Vagina (tissue), 2 donors: ENCODE data around the gene BMPR1B.

Experiments used
- CTCF ChIP-seq, 3 experiments: fragments of 450-650 bp in 2 of 3; fragments of 200-600 bp in 1 of 3; sonication (generic) in 1 of 3; IDR thresholded peaks; one replicate each; pipeline ENCODE4 v1.5.1; 2017 to 2019; ENCODE audit warnings: antibody characterized with exemption in 3 of 3, mild to moderate bottlenecking in 2 of 3, moderate library complexity in 2 of 3
- POLR2A ChIP-seq, 2 donors: fragments of 450-650 bp; IDR thresholded peaks; one replicate each; pipeline ENCODE4 v1.6.1; 2017; ENCODE audit warnings: antibody characterized with exemption in 2 of 2, mild to moderate bottlenecking in 2 of 2, moderate library complexity in 2 of 2
- POLR2AphosphoS5 ChIP-seq, 2 donors: sonication (generic); formaldehyde crosslinking; IDR thresholded peaks; one replicate each; pipeline ENCODE4 v1.9.0; 2017; ENCODE audit warnings: antibody characterized with exemption in 2 of 2, mild to moderate bottlenecking in 2 of 2, low read depth in 1 of 2; ENCODE audit not compliant: insufficient read depth in 1 of 2

- TF ChIP-seq CTCF (IDR thresholded peaks at IDR 0.05) (no peak), POLR2A (IDR thresholded peaks at IDR 0.05) (no peak), POLR2AphosphoS5 (IDR thresholded peaks at IDR 0.05; ENCODE audit: insufficient read depth in 1 of 2, low read depth in 1 of 2) (no peak)
These were observed 349.2 kb downstream of the BMPR1B start for GRCh38 chr4:95107004-95107403.
